Neural cell (in vitro differentiated cells): ENCODE results near the gene DNMT3A.

Experiments used
- CTCF ChIP-seq: fragments of 450-650 bp; IDR thresholded peaks from 2 replicates; pipeline ENCODE4 v1.5.1; 2014; ENCODE audit warnings: antibody characterized with exemption, mild to moderate bottlenecking, moderate library complexity; ENCODE audit not compliant: poor library complexity, severe bottlenecking
- EP300 ChIP-seq: fragments of 450-650 bp; conservative IDR thresholded peaks from 2 replicates; pipeline ENCODE4 v1.6.1; 2014; ENCODE audit warnings: antibody characterized with exemption, mild to moderate bottlenecking, moderate library complexity; ENCODE audit not compliant: poor library complexity, severe bottlenecking
- EZH2 ChIP-seq: fragments of 200-600, 300-800 bp; shearing (Covaris generic), sonication (generic); IDR thresholded peaks from 2 replicates; pipeline ENCODE4 v1.6.1; 2014; ENCODE audit warnings: antibody characterized with exemption, low read length, borderline replicate concordance, mild to moderate bottlenecking; ENCODE audit not compliant: insufficient read depth, poor library complexity, severe bottlenecking
- POLR2AphosphoS5 ChIP-seq: IDR thresholded peaks from 2 replicates; pipeline ENCODE4 v1.6.1; 2012
- RAD21 ChIP-seq: fragments of 450-650 bp; conservative IDR thresholded peaks from 2 replicates; pipeline ENCODE4 v1.6.1; 2014; ENCODE audit warnings: antibody characterized with exemption, mild to moderate bottlenecking, moderate library complexity
- REST ChIP-seq: IDR thresholded peaks from 2 replicates; pipeline ENCODE4 v1.6.1; 2012; ENCODE audit warnings: borderline replicate concordance
- TAF1 ChIP-seq: IDR thresholded peaks from 2 replicates; pipeline ENCODE4 v1.6.1; 2012; ENCODE audit warnings: low read depth

DNA sequence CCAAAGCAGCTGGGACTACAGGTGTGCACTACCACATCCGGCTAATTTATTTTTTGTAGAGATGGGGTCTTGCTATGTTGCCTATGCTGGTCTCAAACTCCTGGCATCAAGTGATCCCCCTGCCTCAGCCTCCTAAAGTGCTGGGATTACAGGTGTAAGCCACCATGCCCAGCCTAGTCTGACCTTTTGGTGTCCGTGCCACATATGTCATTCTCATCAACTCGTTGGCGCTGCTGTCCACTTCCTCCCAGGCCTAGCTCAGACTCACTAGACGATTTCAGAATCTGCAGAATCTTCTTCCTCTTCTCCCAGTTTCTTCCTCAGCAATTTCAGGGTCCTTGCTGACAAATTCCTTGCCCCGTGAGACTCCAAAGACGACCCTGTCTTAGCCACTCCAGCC, 39.8 kb upstream of the DNMT3A start:
- TF ChIP-seq EP300 = no peak
- TF ChIP-seq CTCF = no peak
- no peak for TF ChIP-seq EZH2
- TF ChIP-seq POLR2AphosphoS5 = no peak
- no peak for TF ChIP-seq TAF1
- TF ChIP-seq REST = no peak
- TF ChIP-seq RAD21 = no peak
